GM12878 (cell line): ENCODE data around the gene CREBBP.

Source experiments
- CREB1 ChIP-seq: IDR thresholded peaks from 2 replicates; pipeline ENCODE4 v1.6.1; 2012; ENCODE audit warnings: low read depth, mild to moderate bottlenecking, inconsistent platforms
- EED ChIP-seq: sonication (generic); IDR thresholded peaks from 2 replicates; pipeline ENCODE4 v1.6.1; 2016; ENCODE audit warnings: antibody characterized with exemption, low read depth
- HDAC6 ChIP-seq: fragments of 200-600 bp; sonication (generic); IDR thresholded peaks from one replicate; pipeline ENCODE4 v1.8.0; 2017; ENCODE audit warnings: antibody characterized with exemption; ENCODE audit not compliant: unreplicated experiment
- MEF2A ChIP-seq: IDR thresholded peaks from 2 replicates; pipeline ENCODE4 v1.6.1; 2011; ENCODE audit warnings: low read depth, mild to moderate bottlenecking, low read length, moderate library complexity; ENCODE audit not compliant: insufficient read depth
- TAF1 ChIP-seq: IDR thresholded peaks from 2 replicates; pipeline ENCODE4 v1.6.1; 2011; ENCODE audit warnings: mild to moderate bottlenecking, low read depth, low read length, borderline replicate concordance
- YY1 ChIP-seq: IDR thresholded peaks from 2 replicates; pipeline ENCODE4 v1.6.1; 2011; ENCODE audit warnings: low read depth, mild to moderate bottlenecking, low read length
- ZNF384 ChIP-seq: IDR thresholded peaks from 2 replicates; pipeline ENCODE4 v1.6.1; 2012; ENCODE audit warnings: low read depth, mild to moderate bottlenecking, low read length, improper control_type of control experiment, borderline replicate concordance
- TF ChIP-seq, protein P1 (sequence below), 3 experiments: IDR thresholded peaks in 2 of 3; conservative IDR thresholded peaks in 1 of 3; 2 replicates each; pipeline ENCODE4 v1.5.1; 2011; ENCODE audit warnings: low read depth in 3 of 3, low read length in 3 of 3, mild to moderate bottlenecking in 3 of 3, control low read depth in 2 of 3, moderate library complexity in 2 of 3, inconsistent platforms in 1 of 3, mixed read lengths in 1 of 3; ENCODE audit not compliant: control insufficient read depth in 2 of 3, insufficient read depth in 1 of 3; ENCODE audit errors: extremely low read depth in 1 of 3

DNA sequence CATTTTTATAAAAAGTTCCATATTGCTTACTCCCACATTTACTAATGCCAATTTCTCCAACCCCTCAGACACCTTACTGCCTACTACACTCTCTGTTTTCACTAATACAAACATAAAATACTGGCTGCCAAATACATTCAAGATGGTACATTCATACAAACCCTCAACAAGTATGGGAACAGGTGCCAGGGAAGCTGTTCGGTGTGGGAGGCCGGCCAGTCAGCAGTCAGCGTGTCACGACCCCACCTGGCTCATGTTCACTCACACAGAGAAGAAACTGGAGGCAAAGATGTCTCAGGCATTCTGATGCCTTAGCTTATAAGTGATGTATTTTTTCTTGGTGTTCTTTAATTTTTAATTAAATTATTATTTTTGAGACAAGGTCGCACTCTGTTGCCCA lies 120.8 kb downstream of the CREBBP start:
- TF ChIP-seq YY1: no peak
- TF ChIP-seq CREB1: no peak
- TF ChIP-seq TAF1: no peak
- no peak for TF ChIP-seq MEF2A
- no peak for TF ChIP-seq ZNF384
- TF ChIP-seq HDAC6: no peak
- TF ChIP-seq, protein P1, sequence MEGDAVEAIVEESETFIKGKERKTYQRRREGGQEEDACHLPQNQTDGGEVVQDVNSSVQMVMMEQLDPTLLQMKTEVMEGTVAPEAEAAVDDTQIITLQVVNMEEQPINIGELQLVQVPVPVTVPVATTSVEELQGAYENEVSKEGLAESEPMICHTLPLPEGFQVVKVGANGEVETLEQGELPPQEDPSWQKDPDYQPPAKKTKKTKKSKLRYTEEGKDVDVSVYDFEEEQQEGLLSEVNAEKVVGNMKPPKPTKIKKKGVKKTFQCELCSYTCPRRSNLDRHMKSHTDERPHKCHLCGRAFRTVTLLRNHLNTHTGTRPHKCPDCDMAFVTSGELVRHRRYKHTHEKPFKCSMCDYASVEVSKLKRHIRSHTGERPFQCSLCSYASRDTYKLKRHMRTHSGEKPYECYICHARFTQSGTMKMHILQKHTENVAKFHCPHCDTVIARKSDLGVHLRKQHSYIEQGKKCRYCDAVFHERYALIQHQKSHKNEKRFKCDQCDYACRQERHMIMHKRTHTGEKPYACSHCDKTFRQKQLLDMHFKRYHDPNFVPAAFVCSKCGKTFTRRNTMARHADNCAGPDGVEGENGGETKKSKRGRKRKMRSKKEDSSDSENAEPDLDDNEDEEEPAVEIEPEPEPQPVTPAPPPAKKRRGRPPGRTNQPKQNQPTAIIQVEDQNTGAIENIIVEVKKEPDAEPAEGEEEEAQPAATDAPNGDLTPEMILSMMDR (IDR thresholded peaks at IDR 0.05 in 2 of 3, conservative IDR thresholded peaks at IDR 0.05 in 1 of 3; ENCODE audit: control insufficient read depth in 2 of 3, extremely low read depth in 1 of 3, insufficient read depth in 1 of 3, low read depth in 3 of 3, low read length in 3 of 3): no peak
- no peak for TF ChIP-seq EED
